ENCODE measurements around the gene HAUS2. TPM values are rescaled to one million over a fixed set of nuclear protein-coding genes. Genes with fewer than 3 reads are reported as not detected.

Gene HAUS2
- 23.9 and 26.9 TPM in 2 replicates for total RNA-seq

GRCh38 chr15:42548249-42549031 lies at the start of gene HAUS2, which contains the start of gene LRRC57:
Gene HAUS2, plus strand, starts transcription at chr15:42548838. Its CDS starts 35 bp downstream, at chr15:42548873.
Gene LRRC57, minus strand, starts transcription at chr15:42548793. Its CDS starts 359 bp downstream, at chr15:42548434.

DNA sequence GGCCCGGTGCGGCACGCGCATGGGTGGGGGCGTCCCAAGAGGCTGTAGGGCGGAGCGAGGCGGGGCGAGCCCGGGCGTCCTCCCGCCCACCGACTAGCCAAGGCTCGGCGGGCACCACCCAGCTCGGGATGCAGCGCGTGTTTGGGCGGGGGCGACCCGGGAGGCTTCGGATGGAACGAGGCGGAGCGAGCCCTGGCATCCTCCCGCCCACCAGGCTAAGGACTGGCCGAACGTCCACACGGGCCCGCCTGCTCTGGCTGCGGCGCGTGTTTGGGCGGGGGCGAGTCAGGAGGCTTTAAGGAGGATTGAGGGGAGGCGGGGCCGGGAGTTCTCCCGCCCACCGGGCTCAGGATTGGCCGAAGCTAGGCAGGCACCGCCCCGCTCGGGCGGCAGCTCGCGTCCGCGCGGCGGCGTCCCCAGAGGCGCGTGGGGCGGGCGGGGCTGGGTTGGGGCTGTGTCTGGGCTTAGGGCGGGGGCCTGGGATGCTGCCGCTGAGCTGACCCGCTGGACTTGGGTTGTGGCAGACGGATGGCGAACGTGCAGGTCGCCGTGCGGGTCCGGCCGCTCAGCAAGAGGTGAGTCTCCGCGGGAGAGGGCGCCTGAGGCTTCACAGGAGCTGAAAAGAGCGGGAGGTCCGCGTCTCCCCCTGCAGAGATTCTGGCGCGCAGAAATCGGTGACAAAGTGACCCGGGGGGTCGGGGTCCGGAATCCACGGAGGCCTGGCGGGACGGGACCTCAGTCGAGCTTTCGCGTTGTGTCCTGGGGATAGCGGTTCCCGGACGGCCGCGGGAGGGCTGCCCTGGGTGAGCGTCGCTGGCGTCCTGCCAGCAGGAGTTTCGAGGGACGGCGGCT lies 26.8 kb downstream of the HAUS2 start, which contains the start of gene STARD9:
Gene STARD9, plus strand, starts transcription at position 419 of the 852 bp plus-strand sequence. Its CDS starts 110 bp downstream, at position 529.

Other genes with a start within 250 kb of the HAUS2 start
- 2.2 and 2.7 TPM in 2 replicates for gene CAPN3, start 189.3 kb upstream of the HAUS2 start, total RNA-seq
- gene ZNF106, start 57.7 kb upstream of the HAUS2 start, total RNA-seq, result 64.2 and 89.0 TPM in 2 replicates
- gene SNAP23, start 53.2 kb upstream of the HAUS2 start, total RNA-seq, result 104 and 121 TPM in 2 replicates
- gene LRRC57, start within 50 bp of the HAUS2 start, total RNA-seq, result 9.9 and 13.7 TPM in 2 replicates
- gene STARD9, start 26.8 kb downstream of the HAUS2 start, total RNA-seq, result 2.2 and 4.4 TPM in 2 replicates
- gene CDAN1, start 188.3 kb downstream of the HAUS2 start, total RNA-seq, result 6.9 and 9.8 TPM in 2 replicates